ENCODE data around the gene CDC42EP3. TPM values are rescaled to one million over a fixed set of nuclear protein-coding genes. Genes with fewer than 3 reads are reported as not detected.

CDC42EP3 gene
- total and polyA plus RNA-seq, 3 donors from 2014 or later, result 44.3 to 107 (median 50.6) TPM

DNA sequence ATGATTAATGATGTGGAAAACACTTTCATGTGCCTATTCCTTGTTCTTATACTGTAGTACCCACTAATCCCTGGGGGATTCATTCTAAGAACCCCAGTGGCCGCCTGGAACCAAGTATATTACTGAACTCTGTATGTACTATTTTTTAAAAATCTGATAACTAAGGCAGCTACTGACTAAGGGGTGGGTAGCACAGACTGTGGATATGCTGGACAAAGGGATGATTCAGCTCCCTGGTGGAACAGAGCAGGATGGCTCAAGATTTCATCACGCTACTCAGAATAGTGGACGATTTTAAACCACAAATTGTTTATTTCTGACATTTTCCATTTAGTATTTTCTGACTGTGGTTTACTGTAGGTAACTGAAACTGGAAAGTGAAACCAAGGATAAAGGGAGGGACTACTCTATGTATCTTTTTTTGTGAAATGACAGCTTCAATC, 41.8 kb upstream of the CDC42EP3 start:
- WGBS, 2 donors, result 88 to 92% methylated on average over 3 of the region's 3 CpGs
- DNase-seq, result no peak
- H3K4me3 ChIP-seq, result no peak overlapping the region
- H3K27ac ChIP-seq, result no peak overlapping the region
- H3K4me1 ChIP-seq, result no peaks in the 10 kb centered on the region
- no peaks in the 10 kb centered on the region for H3K9me3 ChIP-seq
- no peaks in the 10 kb centered on the region for H3K27me3 ChIP-seq
- H3K36me3 ChIP-seq (ENCODE audit: low read depth, missing control alignments), result no peaks in the 10 kb centered on the region
- intact Hi-C loops (cut with DNase I; ENCODE audit: low total_unique reads), result no loop called here
- no peak for TF ChIP-seq POLR2A (IDR thresholded peaks at IDR 0.05)
- TF ChIP-seq, protein P1, sequence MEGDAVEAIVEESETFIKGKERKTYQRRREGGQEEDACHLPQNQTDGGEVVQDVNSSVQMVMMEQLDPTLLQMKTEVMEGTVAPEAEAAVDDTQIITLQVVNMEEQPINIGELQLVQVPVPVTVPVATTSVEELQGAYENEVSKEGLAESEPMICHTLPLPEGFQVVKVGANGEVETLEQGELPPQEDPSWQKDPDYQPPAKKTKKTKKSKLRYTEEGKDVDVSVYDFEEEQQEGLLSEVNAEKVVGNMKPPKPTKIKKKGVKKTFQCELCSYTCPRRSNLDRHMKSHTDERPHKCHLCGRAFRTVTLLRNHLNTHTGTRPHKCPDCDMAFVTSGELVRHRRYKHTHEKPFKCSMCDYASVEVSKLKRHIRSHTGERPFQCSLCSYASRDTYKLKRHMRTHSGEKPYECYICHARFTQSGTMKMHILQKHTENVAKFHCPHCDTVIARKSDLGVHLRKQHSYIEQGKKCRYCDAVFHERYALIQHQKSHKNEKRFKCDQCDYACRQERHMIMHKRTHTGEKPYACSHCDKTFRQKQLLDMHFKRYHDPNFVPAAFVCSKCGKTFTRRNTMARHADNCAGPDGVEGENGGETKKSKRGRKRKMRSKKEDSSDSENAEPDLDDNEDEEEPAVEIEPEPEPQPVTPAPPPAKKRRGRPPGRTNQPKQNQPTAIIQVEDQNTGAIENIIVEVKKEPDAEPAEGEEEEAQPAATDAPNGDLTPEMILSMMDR (IDR thresholded peaks at IDR 0.05), result no peak

DNA sequence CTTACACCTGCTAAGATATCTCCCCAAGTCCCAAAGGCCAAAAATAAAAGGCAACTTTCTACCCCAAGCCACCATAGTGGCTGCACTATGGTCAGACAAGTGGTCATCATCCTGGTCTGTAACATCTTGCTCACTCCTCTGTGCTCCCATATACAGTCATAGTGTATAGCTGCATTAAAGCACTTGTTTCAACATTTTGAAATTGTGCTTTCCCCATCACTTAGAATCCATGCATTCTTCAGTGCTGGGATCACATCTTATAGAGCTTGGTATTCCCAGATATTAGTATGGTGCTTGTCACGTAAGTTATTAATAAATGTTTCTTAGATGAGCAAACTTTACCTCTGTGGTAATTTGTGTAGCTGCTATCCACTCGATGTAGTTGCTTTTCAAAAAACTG, 40.4 kb upstream of the CDC42EP3 start:
- intact Hi-C loops (cut with DNase I; ENCODE audit: low total_unique reads), result no loop called here
- Histone ChIP-seq H3K36me3 (ENCODE audit: low read depth, missing control alignments) (no peaks in the 10 kb centered on the region), H3K9me3 (no peaks in the 10 kb centered on the region), H3K4me3 (no peak overlapping the region), H3K27me3 (no peaks in the 10 kb centered on the region), H3K4me1 (no peaks in the 10 kb centered on the region), H3K27ac (no peak overlapping the region)
- TF ChIP-seq POLR2A (IDR thresholded peaks at IDR 0.05), result no peak
- DNase-seq, result no peak
- 96% methylated on average over 2 of the region's 2 CpGs for WGBS, 2 donors

DNA sequence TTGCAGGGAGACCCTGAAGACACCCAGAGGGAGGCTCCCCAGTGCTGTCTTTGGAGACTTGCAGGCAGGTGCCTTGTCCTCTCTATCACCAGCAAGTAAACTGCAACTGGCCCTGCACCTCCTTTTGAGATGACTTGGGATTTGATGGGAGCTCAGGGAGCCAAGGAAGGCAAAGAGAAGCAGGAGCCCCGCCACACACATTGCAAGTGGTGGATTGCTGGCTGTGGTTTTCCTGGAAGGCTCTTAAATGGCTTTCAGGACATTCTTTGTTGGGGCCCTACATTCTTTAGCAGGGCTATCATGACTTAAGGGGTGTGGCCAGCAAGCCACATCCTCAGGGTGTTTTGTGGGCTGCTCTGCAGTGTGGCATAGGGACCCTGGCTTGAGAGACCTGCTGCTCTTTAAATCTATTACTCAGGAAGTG, 39.9 kb upstream of the CDC42EP3 start:
- Histone ChIP-seq H3K4me3 (no peak overlapping the region), H3K9me3 (no peaks in the 10 kb centered on the region), H3K4me1 (no peaks in the 10 kb centered on the region), H3K27ac (no peak overlapping the region), H3K27me3 (no peaks in the 10 kb centered on the region), H3K36me3 (ENCODE audit: low read depth, missing control alignments) (no peaks in the 10 kb centered on the region)
- intact Hi-C loops (cut with DNase I; ENCODE audit: low total_unique reads), result no loop called here
- no peak for DNase-seq
- TF ChIP-seq POLR2A (IDR thresholded peaks at IDR 0.05), result no peak
- 88 to 93% methylated on average over 1 of the region's 1 CpG for WGBS, 2 donors

DNA sequence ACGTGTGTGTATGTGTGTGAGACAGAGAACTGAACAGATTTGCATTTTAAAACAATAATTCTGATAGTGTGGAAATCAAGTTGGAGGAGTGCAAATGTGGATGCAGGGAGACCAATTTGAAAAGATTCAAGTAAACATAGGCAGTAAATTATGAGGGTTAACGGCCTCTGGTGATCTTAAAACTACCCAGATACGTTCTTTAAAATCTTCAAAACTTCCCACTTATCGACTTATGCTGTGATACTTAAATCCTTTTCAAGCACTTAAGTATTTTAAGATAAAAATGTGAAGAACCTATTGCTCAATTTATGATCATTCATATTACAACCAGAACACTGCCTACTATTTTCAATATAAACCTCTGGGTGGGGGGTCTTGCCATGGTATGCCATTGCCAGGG, 37.7 kb upstream of the CDC42EP3 start:
- intact Hi-C loops (cut with DNase I; ENCODE audit: low total_unique reads), result no loop called here
- Histone ChIP-seq H3K4me1 (no peaks in the 10 kb centered on the region), H3K27ac (no peak overlapping the region), H3K9me3 (no peaks in the 10 kb centered on the region), H3K4me3 (no peak overlapping the region), H3K27me3 (no peaks in the 10 kb centered on the region), H3K36me3 (ENCODE audit: low read depth, missing control alignments) (no peaks in the 10 kb centered on the region)
- no peak for DNase-seq
- TF ChIP-seq, protein P1 (IDR thresholded peaks at IDR 0.05), result no peak
- no peak for TF ChIP-seq POLR2A (IDR thresholded peaks at IDR 0.05)
- WGBS, 2 donors, result 79 to 84% methylated on average over 4 of the region's 4 CpGs

DNA sequence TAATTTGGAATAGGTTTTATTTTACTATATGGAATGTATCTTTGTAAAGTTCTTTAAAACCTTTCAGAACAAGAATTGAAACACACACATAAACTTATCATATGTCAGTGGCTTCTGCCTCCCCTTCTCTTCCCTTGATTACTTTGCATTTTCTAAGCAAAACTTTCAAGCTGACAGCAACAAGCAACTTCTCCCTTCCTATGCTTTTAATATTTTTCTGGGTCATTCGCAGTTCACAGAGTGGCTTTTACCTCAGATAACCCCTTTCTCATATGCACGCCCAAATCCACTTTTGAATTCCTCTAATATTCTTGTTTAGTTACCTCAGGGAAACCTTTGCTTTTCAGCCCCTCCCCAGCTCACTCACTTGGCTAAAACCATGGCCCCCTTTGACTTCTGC, 36.7 kb upstream of the CDC42EP3 start:
- intact Hi-C loops (cut with DNase I; ENCODE audit: low total_unique reads), result no loop called here
- WGBS, 2 donors, result 60% methylated on average over 2 of the region's 2 CpGs
- TF ChIP-seq, protein P1 (IDR thresholded peaks at IDR 0.05), result no peak
- TF ChIP-seq POLR2A (IDR thresholded peaks at IDR 0.05), result no peak
- no peak overlapping the region for H3K4me3 ChIP-seq
- no peaks in the 10 kb centered on the region for H3K27me3 ChIP-seq
- no peaks in the 10 kb centered on the region for H3K36me3 ChIP-seq (ENCODE audit: low read depth, missing control alignments)
- H3K27ac ChIP-seq, result no peak overlapping the region
- H3K4me1 ChIP-seq, result no peaks in the 10 kb centered on the region
- H3K9me3 ChIP-seq, result no peaks in the 10 kb centered on the region
- no peak for DNase-seq

DNA sequence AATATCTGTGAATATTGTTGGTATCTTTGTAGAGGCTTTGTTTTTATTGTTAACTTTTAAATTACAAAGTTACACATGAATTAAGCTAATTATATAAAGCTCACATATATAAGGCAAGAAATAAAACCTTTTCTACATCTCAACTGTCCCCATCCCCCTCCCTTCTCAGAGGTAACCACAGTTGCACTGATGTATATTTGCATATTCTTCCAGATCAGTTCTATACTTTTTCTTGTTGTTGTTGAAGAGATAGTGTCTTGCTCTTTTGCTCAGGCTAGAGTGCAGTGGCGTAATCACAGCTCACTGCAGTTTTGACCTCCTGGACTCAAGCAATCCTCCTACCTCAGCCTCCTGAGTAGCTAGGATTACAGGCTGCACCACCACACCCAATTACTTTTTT, 36.0 kb upstream of the CDC42EP3 start:
- no peak for TF ChIP-seq POLR2A (IDR thresholded peaks at IDR 0.05)
- TF ChIP-seq, protein P1 (IDR thresholded peaks at IDR 0.05), result no peak
- Histone ChIP-seq H3K27ac (no peak overlapping the region), H3K27me3 (no peaks in the 10 kb centered on the region), H3K36me3 (ENCODE audit: low read depth, missing control alignments) (no peaks in the 10 kb centered on the region), H3K9me3 (no peaks in the 10 kb centered on the region), H3K4me1 (no peaks in the 10 kb centered on the region), H3K4me3 (no peak overlapping the region)
- intact Hi-C loops (cut with DNase I; ENCODE audit: low total_unique reads), result no loop called here
- no peak for DNase-seq
- WGBS, 2 donors, result 88 to 100% methylated on average over 1 of the region's 1 CpG

Data from testis (tissue), 3 donors.